ENCODE results near the gene PRKAR2A. TPM values are rescaled to one million over a fixed set of nuclear protein-coding genes. Genes with fewer than 3 reads are reported as not detected.
"Not testable (repeated sequence)": the region's sequence is repeated elsewhere in the genome, so short reads cannot be mapped to it uniquely, and the experiment has no call there.

PRKAR2A gene
- total RNA-seq, 4 donors from 2014 or later: 26.9 to 77.1 (median 46.2) TPM

DNA sequence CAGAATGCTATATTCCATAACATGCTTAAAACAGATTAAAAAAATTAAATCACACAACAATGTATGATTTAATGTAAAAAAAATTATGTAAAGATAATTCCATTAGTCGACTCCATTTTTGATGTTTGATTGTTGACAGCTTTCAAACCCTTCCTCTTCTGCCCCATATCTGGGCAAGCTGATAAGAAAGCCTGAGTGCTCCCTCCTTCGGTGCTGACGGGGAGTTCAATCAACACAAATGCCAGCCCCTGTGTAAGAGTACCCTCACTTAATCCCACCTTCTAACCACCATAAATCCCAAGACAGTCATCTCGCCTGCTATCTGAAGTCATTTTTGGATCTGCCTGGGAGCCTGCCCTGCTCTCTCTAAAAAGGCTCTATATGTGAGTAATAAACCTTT, 70.8 kb downstream of the PRKAR2A start:
- H3K27me3 ChIP-seq: no peaks in the 10 kb centered on the region
- no peak overlapping the region for H3K27ac ChIP-seq
- no peak overlapping the region for H3K4me3 ChIP-seq (replicated peaks in 1 of 3)
- intact Hi-C loops (cut with DNase I): no loop called here
- H3K9me3 ChIP-seq: no peaks in the 10 kb centered on the region
- no peak for DNase-seq
- TF ChIP-seq, protein P1, sequence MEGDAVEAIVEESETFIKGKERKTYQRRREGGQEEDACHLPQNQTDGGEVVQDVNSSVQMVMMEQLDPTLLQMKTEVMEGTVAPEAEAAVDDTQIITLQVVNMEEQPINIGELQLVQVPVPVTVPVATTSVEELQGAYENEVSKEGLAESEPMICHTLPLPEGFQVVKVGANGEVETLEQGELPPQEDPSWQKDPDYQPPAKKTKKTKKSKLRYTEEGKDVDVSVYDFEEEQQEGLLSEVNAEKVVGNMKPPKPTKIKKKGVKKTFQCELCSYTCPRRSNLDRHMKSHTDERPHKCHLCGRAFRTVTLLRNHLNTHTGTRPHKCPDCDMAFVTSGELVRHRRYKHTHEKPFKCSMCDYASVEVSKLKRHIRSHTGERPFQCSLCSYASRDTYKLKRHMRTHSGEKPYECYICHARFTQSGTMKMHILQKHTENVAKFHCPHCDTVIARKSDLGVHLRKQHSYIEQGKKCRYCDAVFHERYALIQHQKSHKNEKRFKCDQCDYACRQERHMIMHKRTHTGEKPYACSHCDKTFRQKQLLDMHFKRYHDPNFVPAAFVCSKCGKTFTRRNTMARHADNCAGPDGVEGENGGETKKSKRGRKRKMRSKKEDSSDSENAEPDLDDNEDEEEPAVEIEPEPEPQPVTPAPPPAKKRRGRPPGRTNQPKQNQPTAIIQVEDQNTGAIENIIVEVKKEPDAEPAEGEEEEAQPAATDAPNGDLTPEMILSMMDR (IDR thresholded peaks at IDR 0.05): no peak
- TF ChIP-seq POLR2A (IDR thresholded peaks at IDR 0.05): no peak
- no peaks in the 10 kb centered on the region for H3K4me1 ChIP-seq
- WGBS, 2 donors: 94 to 97% methylated on average over 4 of the region's 4 CpGs
- peaks cover 5 to 13% of the 10 kb centered on the region in 2 donors for H3K36me3 ChIP-seq

DNA sequence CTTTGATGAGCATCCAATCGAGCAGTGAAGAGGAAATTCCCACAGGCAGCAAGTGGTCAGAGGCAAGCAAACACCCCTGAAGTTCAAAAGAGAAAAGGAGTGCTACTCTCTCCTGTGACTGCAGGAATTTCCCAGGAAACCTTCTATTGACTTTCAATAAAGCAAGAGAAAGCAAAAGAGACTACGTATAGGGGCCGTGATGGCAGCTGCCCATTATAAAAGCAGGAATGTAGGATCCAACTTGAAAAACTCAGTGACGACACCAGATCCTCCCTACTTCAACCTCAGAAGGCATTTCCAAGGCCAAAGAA, 77.5 kb downstream of the PRKAR2A start:
- 86 to 93% methylated on average over 4 of the region's 4 CpGs for WGBS, 2 donors
- Histone ChIP-seq H3K27ac (no peak overlapping the region), H3K9me3 (no peaks in the 10 kb centered on the region), H3K27me3 (no peaks in the 10 kb centered on the region), H3K36me3 (peaks cover 19 to 20% of the 10 kb centered on the region in 2 donors), H3K4me3 (replicated peaks in 1 of 3) (no peak overlapping the region), H3K4me1 (no peaks in the 10 kb centered on the region)
- TF ChIP-seq, protein P1 (IDR thresholded peaks at IDR 0.05): no peak
- no peak for TF ChIP-seq POLR2A (IDR thresholded peaks at IDR 0.05)
- intact Hi-C loops (cut with DNase I): no loop called here
- DNase-seq: no peak

DNA sequence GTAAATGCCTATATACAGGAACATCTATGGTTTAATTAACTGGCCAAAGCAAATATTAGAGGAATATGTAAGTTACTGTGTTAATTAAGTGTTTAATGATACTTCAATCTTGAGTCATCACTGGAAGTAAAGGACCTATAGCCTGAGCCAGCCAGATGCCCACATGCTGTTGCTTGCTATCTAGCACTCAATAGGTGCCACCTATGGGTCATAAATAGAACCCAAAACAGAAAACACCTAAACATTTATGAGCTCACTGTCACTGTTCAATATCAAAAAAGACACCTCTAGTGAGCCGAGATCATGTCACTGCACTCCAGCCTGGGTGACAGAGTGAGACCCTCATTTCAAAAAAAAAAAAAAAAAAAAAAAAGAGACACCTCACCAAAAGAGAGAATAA, 82.3 kb downstream of the PRKAR2A start:
- H3K4me3 ChIP-seq (replicated peaks in 1 of 3): no peak overlapping the region
- no peaks in the 10 kb centered on the region for H3K4me1 ChIP-seq
- peaks cover 16 to 29% of the 10 kb centered on the region in 2 donors for H3K36me3 ChIP-seq
- intact Hi-C loops (cut with DNase I): no loop called here
- TF ChIP-seq POLR2A (IDR thresholded peaks at IDR 0.05): no peak
- TF ChIP-seq, protein P1 (IDR thresholded peaks at IDR 0.05): no peak
- H3K27ac ChIP-seq: no peak overlapping the region
- no peaks in the 10 kb centered on the region for H3K27me3 ChIP-seq
- DNase-seq: no peak
- 93 to 96% methylated on average over 1 of the region's 1 CpG for WGBS, 2 donors
- no peaks in the 10 kb centered on the region for H3K9me3 ChIP-seq

DNA sequence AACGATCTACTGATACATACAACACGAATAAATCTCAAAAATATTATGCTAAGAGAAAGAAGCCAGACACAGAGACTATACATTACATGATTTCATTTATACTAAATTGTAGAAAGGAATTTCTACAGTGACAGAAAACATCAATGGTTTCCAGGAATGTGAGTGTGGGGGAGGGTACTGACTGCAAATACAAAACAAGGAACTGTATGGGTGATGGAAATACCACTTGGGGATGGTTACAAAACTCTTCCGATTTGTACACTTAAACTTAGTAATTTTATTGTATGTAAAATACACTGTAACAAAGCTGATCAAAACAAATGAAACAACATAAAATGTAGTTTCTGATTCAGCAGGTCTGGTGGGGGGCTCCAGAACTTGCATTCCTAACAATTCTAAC, 84.9 kb downstream of the PRKAR2A start:
- no peaks in the 10 kb centered on the region for H3K9me3 ChIP-seq
- H3K27me3 ChIP-seq: no peaks in the 10 kb centered on the region
- WGBS, 2 donors: 89 to 92% methylated on average over 3 of the region's 3 CpGs
- no peak overlapping the region for H3K27ac ChIP-seq
- peaks cover 11 to 27% of the 10 kb centered on the region in 2 donors for H3K36me3 ChIP-seq
- H3K4me1 ChIP-seq: no peaks in the 10 kb centered on the region
- intact Hi-C loops (cut with DNase I): no loop called here
- TF ChIP-seq, protein P1 (IDR thresholded peaks at IDR 0.05): no peak
- no peak for TF ChIP-seq POLR2A (IDR thresholded peaks at IDR 0.05)
- no peak overlapping the region for H3K4me3 ChIP-seq (replicated peaks in 1 of 3)
- DNase-seq: no peak

DNA sequence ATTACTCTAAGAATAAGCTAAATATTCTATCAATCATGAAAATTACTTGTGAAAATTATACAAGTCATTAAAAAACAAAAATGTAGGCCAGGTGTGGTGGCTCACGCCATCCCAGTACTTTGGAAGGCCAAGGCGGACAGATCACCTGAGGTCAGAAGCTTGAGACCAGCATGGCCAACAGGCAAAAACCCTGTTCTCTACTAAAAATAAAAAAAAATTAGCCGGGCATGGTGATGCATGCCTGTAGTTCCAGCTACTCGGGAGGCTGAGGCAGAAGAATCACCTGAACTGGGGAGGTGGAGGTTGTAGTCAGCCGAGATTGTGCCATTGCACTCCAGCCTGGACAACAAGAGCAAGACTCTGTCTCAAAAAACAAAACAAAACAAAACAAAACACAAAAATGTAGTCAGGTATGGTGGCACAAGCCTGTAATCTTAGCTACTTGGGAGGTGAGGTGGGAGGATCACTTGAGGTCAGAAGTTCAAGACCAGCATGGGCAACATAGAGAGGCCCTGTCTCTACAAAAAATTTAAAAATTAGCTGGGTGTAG, 87.6 kb downstream of the PRKAR2A start:
- H3K4me1 ChIP-seq; DNase-seq; H3K4me3 ChIP-seq (replicated peaks in 1 of 3); H3K27me3 ChIP-seq; intact Hi-C loops (cut with DNase I); H3K27ac ChIP-seq; H3K9me3 ChIP-seq: not testable (repeated sequence)
- WGBS, 2 donors: 95 to 99% methylated on average over 5 of the region's 5 CpGs
- H3K36me3 ChIP-seq: peaks cover 9 to 24% of the 10 kb centered on the region in 2 donors

DNA sequence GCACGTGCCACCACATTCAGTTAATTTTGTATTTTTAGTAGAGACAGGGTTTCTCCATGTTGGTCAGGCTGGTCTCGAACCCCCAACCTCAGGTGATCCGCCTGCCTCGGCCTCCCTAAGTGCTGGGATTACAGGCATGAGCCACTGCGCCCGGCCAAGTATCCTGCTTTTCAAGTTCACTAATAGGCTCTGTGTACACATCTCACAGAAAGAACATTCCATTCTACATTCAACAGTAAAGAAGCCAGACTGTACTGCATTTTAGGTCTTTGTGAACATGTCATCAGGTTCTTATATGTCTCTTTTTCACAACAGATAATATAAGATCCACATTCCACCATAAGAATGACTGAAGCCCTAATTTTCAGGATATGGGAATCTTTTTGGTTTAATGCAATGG, 88.1 kb downstream of the PRKAR2A start:
- intact Hi-C loops (cut with DNase I); H3K4me3 ChIP-seq (replicated peaks in 1 of 3); H3K9me3 ChIP-seq; H3K27me3 ChIP-seq; DNase-seq; H3K27ac ChIP-seq; H3K4me1 ChIP-seq: not testable (repeated sequence)
- 89 to 92% methylated on average over 6 of the region's 6 CpGs for WGBS, 2 donors
- H3K36me3 ChIP-seq: peaks cover 4 to 19% of the 10 kb centered on the region in 2 donors
